CD14-positive monocyte (primary cell): ENCODE measurements around the gene GPX7. TPM values are rescaled to one million over a fixed set of nuclear protein-coding genes. Genes with fewer than 3 reads are reported as not detected.

Experiments
- DNase-seq, 3 donors: peaks; one replicate each; pipeline ENCODE4 v3.0.0-alpha.2; 2011 to 2022
- H2AFZ ChIP-seq: 2 replicates; pipeline ENCODE4 v1.6.0; 2012; ENCODE audit warnings: mild to moderate bottlenecking, low read depth, low read length, inconsistent platforms; ENCODE audit not compliant: insufficient read depth, poor library complexity, severe bottlenecking
- H3K27ac ChIP-seq, 2 donors: 1 replicate in 1 of 2; 2 replicates in 1 of 2; pipeline ENCODE4 v1.5.1; 2012 to 2013; ENCODE audit warnings: low read length in 2 of 2, control low read depth in 1 of 2, inconsistent platforms in 1 of 2, low read depth in 1 of 2, mild to moderate bottlenecking in 1 of 2
- H3K27me3 ChIP-seq, 2 donors: one replicate each; pipeline versions ENCODE4 v1.6.0 to v1.6.1; 2011 to 2013; ENCODE audit warnings: low read length in 2 of 2; ENCODE audit not compliant: control insufficient read depth in 2 of 2, insufficient read depth in 2 of 2
- H3K36me3 ChIP-seq, 2 donors: replicated peaks in 1 of 2; 1 replicate in 1 of 2; 2 replicates in 1 of 2; pipeline versions ENCODE4 v1.5.1 to v1.6.1; 2012 to 2013; ENCODE audit warnings: low read length in 2 of 2, control low read depth in 1 of 2, inconsistent platforms in 1 of 2, mild to moderate bottlenecking in 1 of 2; ENCODE audit not compliant: insufficient read depth in 2 of 2, control insufficient read depth in 1 of 2
- H3K4me1 ChIP-seq, 2 donors: 1 replicate in 1 of 2; 2 replicates in 1 of 2; pipeline versions ENCODE4 v1.5.1 to v1.6.1; 2012 to 2013; ENCODE audit warnings: low read length in 2 of 2, control low read depth in 1 of 2, inconsistent platforms in 1 of 2, mild to moderate bottlenecking in 1 of 2, moderate library complexity in 1 of 2; ENCODE audit not compliant: insufficient read depth in 2 of 2, control insufficient read depth in 1 of 2
- H3K4me2 ChIP-seq: replicated peaks from 2 replicates; pipeline ENCODE3; 2012; ENCODE audit warnings: low read length, moderate library complexity, mild to moderate bottlenecking; ENCODE audit not compliant: poor library complexity, severe bottlenecking; ENCODE audit errors: extremely low read depth
- H3K4me3 ChIP-seq, 3 experiments: fragments of 200-600 bp in 1 of 3; sonication (generic) in 1 of 3; replicated peaks in 1 of 3; 1 replicate in 2 of 3; 2 replicates in 1 of 3; pipeline ENCODE4 v1.5.1; 2011 to 2013; ENCODE audit warnings: low read length in 3 of 3, mild to moderate bottlenecking in 3 of 3, control low read depth in 2 of 3, low read depth in 2 of 3, inconsistent platforms in 1 of 3, moderate library complexity in 1 of 3
- H3K79me2 ChIP-seq: 2 replicates; pipeline ENCODE4 v1.6.0; 2012; ENCODE audit warnings: mild to moderate bottlenecking, control low read depth, inconsistent platforms, low read length, moderate library complexity; ENCODE audit not compliant: insufficient read depth
- H3K9ac ChIP-seq: 2 replicates; pipeline ENCODE4 v1.6.0; 2017; ENCODE audit warnings: low read length, mild to moderate bottlenecking; ENCODE audit not compliant: insufficient read depth, poor library complexity, severe bottlenecking
- H3K9me3 ChIP-seq, 2 donors: replicated peaks in 1 of 2; 1 replicate in 1 of 2; 2 replicates in 1 of 2; pipeline versions ENCODE4 v1.5.1 to v1.6.1; 2012 to 2013; ENCODE audit warnings: low read length in 2 of 2, control low read depth in 1 of 2; ENCODE audit not compliant: control insufficient read depth in 1 of 2, insufficient read depth in 1 of 2
- H4K20me1 ChIP-seq: 2 replicates; pipeline ENCODE4 v1.6.0; 2012; ENCODE audit warnings: mild to moderate bottlenecking, low read length, control low read depth, moderate library complexity; ENCODE audit not compliant: insufficient read depth
- H3K27ac Mint-ChIP-seq, 7 donors: one replicate each; pipeline ENCODE4 v1.8.0; 2020; ENCODE audit warnings: mild to moderate bottlenecking in 7 of 7, mixed read lengths in 7 of 7, moderate library complexity in 6 of 7, inconsistent platforms in 2 of 7
- H3K27me3 Mint-ChIP-seq, 3 donors: one replicate each; pipeline ENCODE4 v1.8.0; 2021 to 2022; ENCODE audit warnings: low read depth in 3 of 3, mild to moderate bottlenecking in 3 of 3, mixed read lengths in 3 of 3, moderate library complexity in 3 of 3, inconsistent platforms in 1 of 3
- H3K36me3 Mint-ChIP-seq, 2 donors: one replicate each; pipeline ENCODE4 v1.8.0; 2020; ENCODE audit warnings: mixed read lengths in 2 of 2, inconsistent platforms in 1 of 2, mild to moderate bottlenecking in 1 of 2
- H3K4me1 Mint-ChIP-seq: one replicate; pipeline ENCODE4 v1.8.0; 2020; ENCODE audit warnings: mild to moderate bottlenecking, mixed read lengths
- H3K4me3 Mint-ChIP-seq, 2 donors: one replicate each; pipeline ENCODE4 v1.8.0; 2020; ENCODE audit warnings: mild to moderate bottlenecking in 2 of 2, mixed read lengths in 2 of 2, moderate library complexity in 1 of 2
- H3K9me3 Mint-ChIP-seq, 7 donors: one replicate each; pipeline ENCODE4 v1.8.0; 2020 to 2022; ENCODE audit warnings: mixed read lengths in 7 of 7, mild to moderate bottlenecking in 6 of 7, moderate library complexity in 6 of 7, inconsistent platforms in 2 of 7
- CTCF ChIP-seq: fragments of 200-600 bp; IDR thresholded peaks from one replicate; pipeline ENCODE4 v1.8.0; 2022; ENCODE audit warnings: antibody characterized with exemption, mild to moderate bottlenecking
- WGBS: methylation state at CpG from one replicate; pipeline ENCODE4 v1.1.5; 2013; ENCODE audit warnings: missing lambda C conversion rate; ENCODE audit not compliant: insufficient coverage; 5-methylcytosine and 5-hydroxymethylcytosine counted together
- intact Hi-C, 2 donors: fragments of 100-400 bp; cut with micrococcal nuclease; formaldehyde crosslinking; loops; one replicate each; pipeline versions ENCODE4 v1.15.0 to v1.15.1; 2023
- polyA plus RNA-seq, 3 donors: library from polyadenylated mRNA; depleted of rRNA in 1 of 3; unstranded in 2 of 3; stranded (reverse) in 1 of 3; fragments of 300-500 nt in 2 of 3; fragments of >200 nt in 1 of 3; fragmentation: Illumina TruSeq in 2 of 3; gene quantifications; 1 replicate in 2 of 3; 2 replicates in 1 of 3; pipeline ENCODE4 v1.2.3, GENCODE V29; 2012 to 2021

The GPX7 gene
- polyA plus RNA-seq, 3 donors, result 1.7 to 3.3 (median 2.9) TPM

DNA sequence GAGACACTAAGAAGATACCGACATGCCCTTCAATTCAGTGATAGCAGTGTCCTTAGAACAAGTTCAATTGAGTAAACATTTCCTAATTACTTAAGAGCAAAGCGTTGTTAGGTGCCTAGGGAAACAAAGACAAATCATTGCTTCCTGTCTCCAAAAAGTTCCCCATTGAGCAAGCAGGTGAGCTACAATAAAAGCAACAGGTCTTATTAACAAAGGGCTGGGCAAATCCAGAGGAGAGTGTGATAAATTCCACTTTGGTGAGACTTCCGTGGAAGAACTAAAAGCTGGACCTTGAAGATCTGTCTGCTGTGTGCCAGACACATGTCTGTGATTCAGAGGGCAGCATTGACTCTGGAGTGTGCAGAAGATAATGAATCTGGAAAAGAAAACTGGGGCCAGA, 47.4 kb upstream of the GPX7 start:
- Histone ChIP-seq H3K4me3 (no peak overlapping the region), H3K36me3 (no peaks in the 10 kb centered on the region), H3K27me3 (peaks cover 0 to 6% of the 10 kb centered on the region in 2 donors), H3K4me1 (peaks cover 16 to 26% of the 10 kb centered on the region in 2 donors), H2AFZ (no peak overlapping the region), H3K79me2 (peaks cover 32% of the 10 kb centered on the region), H4K20me1 (peaks cover 4% of the 10 kb centered on the region), H3K27ac (no peak overlapping the region), H3K9me3 (no peaks in the 10 kb centered on the region), H3K9ac (no peak overlapping the region), H3K4me2 (no peak overlapping the region)
- intact Hi-C loops, result loop anchor here (10.0 kb wide), 3 partner anchors 80 to 150 kb away; partner anchors contain the start of genes SHISAL2A (in 2 of the 2), ORC1 (in 1 of the 2) and PRPF38A (in 1 of the 2)
- 57% methylated on average over 1 of the region's 3 CpGs for WGBS
- H3K36me3 Mint-ChIP-seq, result no peaks in the 10 kb centered on the region
- peak overlapping the region in 1 of 2 donors; percentile 80 for H3K4me3 Mint-ChIP-seq
- H3K9me3 Mint-ChIP-seq, result no peaks in the 10 kb centered on the region
- no peak overlapping the region for H3K27ac Mint-ChIP-seq
- H3K27me3 Mint-ChIP-seq, result peaks cover 2 to 6% (median 5%) of the 10 kb centered on the region in 3 donors
- DNase-seq, result peak in 2 of 3 donors; percentile 22 to 32
- TF ChIP-seq CTCF, result no peak
- H3K4me1 Mint-ChIP-seq, result peaks cover 18% of the 10 kb centered on the region

- H3K27ac Mint-ChIP-seq, result no peak overlapping the region
- H3K4me1 ChIP-seq, result peaks cover 13 to 27% of the 10 kb centered on the region in 2 donors
- H3K4me3 Mint-ChIP-seq, result no peak overlapping the region
Observed at GRCh38 chr1:52556641-52557360, 45.4 kb upstream of the GPX7 start.

More at GRCh38 chr1:52556641-52557360, 45.4 kb upstream of the GPX7 start:
- Histone ChIP-seq H4K20me1 (no peaks in the 10 kb centered on the region), H3K9ac (no peak overlapping the region), H3K4me2 (no peak overlapping the region), H3K27ac (no peak overlapping the region), H3K27me3 (peaks cover 0 to 6% of the 10 kb centered on the region in 2 donors), H2AFZ (no peak overlapping the region), H3K4me3 (no peak overlapping the region), H3K36me3 (no peaks in the 10 kb centered on the region), H3K79me2 (peaks cover 11% of the 10 kb centered on the region), H3K9me3 (no peaks in the 10 kb centered on the region)
- intact Hi-C loops, result loop anchor here (10.0 kb wide), 3 partner anchors 78 to 152 kb away; partner anchors contain the start of genes SHISAL2A (in 2 of the 2), ORC1 (in 1 of the 2) and PRPF38A (in 1 of the 2)
- H3K36me3 Mint-ChIP-seq, result no peaks in the 10 kb centered on the region
- no peak for TF ChIP-seq CTCF
- no peak for DNase-seq
- peaks cover 18% of the 10 kb centered on the region for H3K4me1 Mint-ChIP-seq
- peaks cover 0 to 2% (median 0%) of the 10 kb centered on the region in 7 donors for H3K9me3 Mint-ChIP-seq
- WGBS, result no CpG with 5 or more reads among the region's 4 CpGs
- H3K27me3 Mint-ChIP-seq, result peaks cover 2 to 10% (median 5%) of the 10 kb centered on the region in 3 donors
